A549 (cell line): ENCODE data around the gene RRP12.

Experiments used
- BCL3 ChIP-seq: fragments of >200 bp; sonication (Bioruptor Twin); formaldehyde crosslinking; IDR thresholded peaks from 3 replicates; pipeline ENCODE4 v1.6.1; 2016
- CBX2 ChIP-seq: fragments of 200-600 bp; sonication (generic); IDR thresholded peaks from 2 replicates; pipeline ENCODE4 v1.6.1; 2016; ENCODE audit warnings: low read depth, mild to moderate bottlenecking, borderline replicate concordance
- CEBPB ChIP-seq, 2 experiments: fragments of >200 bp in 1 of 2; sonication (Bioruptor Twin) in 1 of 2; formaldehyde crosslinking in 1 of 2; IDR thresholded peaks; 2 replicates each; pipeline ENCODE4 v1.6.1; 2012 to 2016
- CTCF ChIP-seq: fragments of >200 bp; sonication (Bioruptor Twin); formaldehyde crosslinking; IDR thresholded peaks from 3 replicates; pipeline ENCODE4 v1.5.1; 2016
- KDM5A ChIP-seq: fragments of 200-600 bp; sonication (generic); IDR thresholded peaks from 2 replicates; pipeline ENCODE4 v1.6.1; 2016; ENCODE audit warnings: antibody characterized with exemption, mild to moderate bottlenecking
- MYC ChIP-seq: IDR thresholded peaks from 2 replicates; pipeline ENCODE4 v1.6.1; 2012; ENCODE audit warnings: mild to moderate bottlenecking, inconsistent platforms, low read length, improper control_type of control experiment, borderline replicate concordance
- POLR2A ChIP-seq: IDR thresholded peaks from 2 replicates; pipeline ENCODE4 v1.6.1; 2012; ENCODE audit warnings: mild to moderate bottlenecking, low read length
- REST ChIP-seq: fragments of 200-600 bp; sonication (generic); IDR thresholded peaks from 2 replicates; pipeline ENCODE4 v1.6.1; 2016; ENCODE audit warnings: antibody characterized with exemption, mild to moderate bottlenecking, moderate library complexity
- ZFP36 ChIP-seq: fragments of 450-650 bp; IDR thresholded peaks from 2 replicates; pipeline ENCODE4 v1.6.1; 2014; ENCODE audit warnings: borderline replicate concordance; ENCODE audit not compliant: partially characterized antibody
- TF ChIP-seq, protein P1 (sequence below): fragments of 150-350 bp; IDR thresholded peaks from 2 replicates; pipeline ENCODE4 v1.6.1; 2014; ENCODE audit warnings: low read depth, mild to moderate bottlenecking, low read length

- TF ChIP-seq REST (no peak), CTCF (no peak), KDM5A (no peak), ZFP36 (no peak), POLR2A (no peak), CEBPB (IDR thresholded peaks at IDR 0.05) (no peak), CBX2 (no peak), MYC (no peak), BCL3 (no peak)
- TF ChIP-seq, protein P1, sequence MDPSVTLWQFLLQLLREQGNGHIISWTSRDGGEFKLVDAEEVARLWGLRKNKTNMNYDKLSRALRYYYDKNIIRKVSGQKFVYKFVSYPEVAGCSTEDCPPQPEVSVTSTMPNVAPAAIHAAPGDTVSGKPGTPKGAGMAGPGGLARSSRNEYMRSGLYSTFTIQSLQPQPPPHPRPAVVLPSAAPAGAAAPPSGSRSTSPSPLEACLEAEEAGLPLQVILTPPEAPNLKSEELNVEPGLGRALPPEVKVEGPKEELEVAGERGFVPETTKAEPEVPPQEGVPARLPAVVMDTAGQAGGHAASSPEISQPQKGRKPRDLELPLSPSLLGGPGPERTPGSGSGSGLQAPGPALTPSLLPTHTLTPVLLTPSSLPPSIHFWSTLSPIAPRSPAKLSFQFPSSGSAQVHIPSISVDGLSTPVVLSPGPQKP = no peak
Measured at GRCh38 chr10:97365761-97366351, 35.3 kb downstream of the RRP12 start.
